HAP-1 (cell line): ENCODE measurements around the gene TRAPPC11.

ENCODE experiments used
- DNase-seq, 2 experiments: peaks; one replicate each; pipeline ENCODE4 v3.0.0-alpha.2; 2016 to 2020; ENCODE audit warnings: low spot score in 2 of 2
- H3K27me3 ChIP-seq: fragments of 250-450 bp; sonication (Bioruptor Pico); 2 replicates; pipeline ENCODE4 v1.5.1; 2020; ENCODE audit warnings: low read depth, mild to moderate bottlenecking, moderate library complexity
- H3K36me3 ChIP-seq: fragments of 250-450 bp; sonication (Bioruptor Pico); replicated peaks from 2 replicates; pipeline ENCODE4 v1.5.1; 2020; ENCODE audit warnings: mild to moderate bottlenecking
- H3K4me1 ChIP-seq: fragments of 250-450 bp; sonication (Bioruptor Pico); 2 replicates; pipeline ENCODE4 v1.5.1; 2020; ENCODE audit warnings: mild to moderate bottlenecking
- H3K4me3 ChIP-seq: fragments of 250-450 bp; sonication (Bioruptor Pico); 2 replicates; pipeline ENCODE4 v1.5.1; 2020; ENCODE audit warnings: mild to moderate bottlenecking, moderate library complexity
- H3K9me3 ChIP-seq: fragments of 250-450 bp; sonication (Bioruptor Pico); 2 replicates; pipeline ENCODE4 v1.5.1; 2020; ENCODE audit warnings: mild to moderate bottlenecking, moderate library complexity
- in situ Hi-C: fragments of 300-500 bp; cut with MboI; formaldehyde crosslinking; loops from 3 replicates; pipeline ENCODE4 v1.14.3; 2020; ENCODE audit warnings: low sequenced_read_pairs, inconsistent platforms, mixed read lengths

The TRAPPC11 gene

DNA sequence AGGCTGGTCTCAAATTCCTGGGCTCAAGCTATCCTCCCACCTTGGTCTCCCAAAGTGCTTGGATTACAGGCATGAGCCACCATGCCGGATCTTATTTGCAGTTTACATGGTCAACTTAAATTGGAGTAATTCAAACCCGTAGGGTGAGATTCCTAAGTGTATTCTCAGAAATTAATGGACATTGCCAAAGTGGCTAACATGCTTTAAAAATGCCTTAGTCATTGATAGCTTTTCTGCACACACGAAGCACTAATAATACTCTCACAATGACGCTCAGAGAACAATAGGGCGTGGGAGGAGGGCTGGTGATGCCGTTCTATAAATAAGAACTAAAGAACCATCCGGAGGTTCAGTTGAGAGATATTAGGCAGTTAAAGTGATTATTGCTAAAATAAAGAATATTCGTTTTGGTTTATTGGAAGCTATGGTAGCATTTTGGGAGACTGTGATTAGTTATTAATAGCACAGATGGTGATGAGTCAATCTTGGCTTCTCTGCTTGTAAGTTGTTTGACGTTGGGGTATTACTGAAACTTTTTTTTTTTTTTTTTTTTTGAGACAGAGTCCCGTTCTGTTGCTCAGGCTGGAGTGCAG, 79.1 kb downstream of the TRAPPC11 start:
- Histone ChIP-seq H3K4me1 (no peaks in the 10 kb centered on the region), H3K27me3 (no peaks in the 10 kb centered on the region), H3K9me3 (no peaks in the 10 kb centered on the region), H3K36me3 (no peaks in the 10 kb centered on the region), H3K4me3 (no peak overlapping the region)
- in situ Hi-C loops, result no loop called here
- peak in 1 of 2 experiments; percentile 19 for DNase-seq

DNA sequence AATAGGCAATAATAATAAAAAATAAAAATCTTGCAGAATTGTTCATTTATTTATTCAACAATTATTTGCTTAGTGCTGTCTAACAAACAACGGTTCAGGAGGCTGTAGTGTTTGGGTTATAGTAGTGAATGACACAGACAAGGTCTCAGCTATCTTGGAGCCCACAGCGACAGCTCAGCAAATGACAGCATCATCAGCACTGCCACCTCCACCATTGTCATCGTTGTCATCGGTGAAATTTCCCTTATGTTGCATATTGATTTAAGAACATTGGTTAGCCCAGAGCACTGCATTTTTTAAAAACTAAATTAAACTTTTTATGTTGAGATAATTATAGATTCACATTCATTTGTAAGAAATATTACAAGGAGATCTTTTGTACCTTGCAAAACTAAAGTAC, 79.9 kb downstream of the TRAPPC11 start:
- H3K36me3 ChIP-seq, result no peaks in the 10 kb centered on the region
- no peaks in the 10 kb centered on the region for H3K4me1 ChIP-seq
- no peak for DNase-seq
- H3K27me3 ChIP-seq, result no peaks in the 10 kb centered on the region
- in situ Hi-C loops, result no loop called here
- H3K9me3 ChIP-seq, result no peaks in the 10 kb centered on the region
- no peak overlapping the region for H3K4me3 ChIP-seq

DNA sequence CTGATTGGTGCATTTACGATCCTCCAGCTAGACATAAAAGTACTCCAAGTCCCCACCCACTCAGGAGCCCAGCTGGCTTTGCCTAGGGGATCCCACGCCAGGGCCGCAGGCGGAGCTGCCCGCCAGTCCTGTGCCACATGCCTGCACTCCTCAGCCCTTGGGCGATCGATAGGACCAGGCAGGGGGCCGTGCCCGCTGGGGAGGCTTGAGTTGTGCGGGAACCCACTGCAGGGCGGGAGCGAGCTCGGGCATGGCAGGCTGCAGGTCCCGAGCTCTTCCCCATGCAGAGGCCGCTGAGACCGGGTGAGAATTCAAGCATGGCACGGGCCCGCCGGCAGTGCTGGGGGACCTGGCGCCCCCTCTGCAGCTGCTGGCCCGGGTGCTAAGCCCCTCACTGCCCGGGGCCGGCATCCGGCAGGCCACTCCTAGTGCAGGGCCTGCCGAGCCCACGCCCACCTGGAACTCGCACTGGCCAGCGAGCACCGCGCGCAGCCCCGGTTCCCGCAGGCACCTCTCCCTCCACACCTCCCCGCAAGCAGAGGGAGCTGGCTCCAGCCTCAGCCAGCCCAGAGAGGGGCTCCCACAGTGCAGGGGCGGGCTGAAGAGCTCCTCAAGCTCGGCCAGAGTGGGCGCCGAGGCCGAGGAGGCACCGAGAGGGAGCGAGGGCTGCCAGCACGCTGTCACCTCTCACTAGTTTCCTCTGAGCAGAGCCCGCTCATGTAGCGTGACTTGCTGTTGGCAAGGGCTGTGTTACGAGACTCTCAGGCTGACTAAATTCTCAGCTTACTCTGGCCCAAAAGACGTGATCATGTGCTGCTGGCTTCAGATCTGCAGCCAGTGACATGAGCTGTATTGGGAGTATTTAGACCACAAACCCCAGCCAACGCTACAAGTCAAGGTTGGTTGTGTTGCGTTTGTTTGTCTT, 87.5 kb downstream of the TRAPPC11 start:
- H3K27me3 ChIP-seq, result no peaks in the 10 kb centered on the region
- in situ Hi-C loops, result no loop called here
- H3K4me3 ChIP-seq, result no peak overlapping the region
- DNase-seq, result no peak
- peaks cover 3% of the 10 kb centered on the region; the same call in 1 of the 2 replicates for H3K9me3 ChIP-seq
- H3K36me3 ChIP-seq, result no peaks in the 10 kb centered on the region
- H3K4me1 ChIP-seq, result no peaks in the 10 kb centered on the region

DNA sequence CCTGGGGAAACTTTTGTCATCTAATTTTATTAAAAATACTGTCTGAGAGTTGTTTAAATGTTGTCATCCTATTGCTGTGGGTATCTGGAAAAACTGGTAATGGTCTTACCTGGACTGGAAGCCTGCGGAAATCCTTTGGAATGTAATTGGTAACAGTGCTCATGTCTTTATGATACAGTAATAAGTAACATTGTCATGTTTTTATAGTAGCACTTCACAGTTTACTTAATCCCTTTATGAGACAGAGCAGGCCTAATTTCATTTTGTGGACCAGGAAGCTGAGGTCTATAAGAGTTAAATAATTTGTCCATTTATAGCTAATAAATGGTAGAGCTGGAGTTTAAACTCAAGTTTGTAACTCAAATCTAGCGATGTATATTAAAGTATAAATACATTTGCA, 88.3 kb downstream of the TRAPPC11 start:
- H3K9me3 ChIP-seq, result peaks cover 3% of the 10 kb centered on the region; the same call in 1 of the 2 replicates
- DNase-seq, result no peak

DNA sequence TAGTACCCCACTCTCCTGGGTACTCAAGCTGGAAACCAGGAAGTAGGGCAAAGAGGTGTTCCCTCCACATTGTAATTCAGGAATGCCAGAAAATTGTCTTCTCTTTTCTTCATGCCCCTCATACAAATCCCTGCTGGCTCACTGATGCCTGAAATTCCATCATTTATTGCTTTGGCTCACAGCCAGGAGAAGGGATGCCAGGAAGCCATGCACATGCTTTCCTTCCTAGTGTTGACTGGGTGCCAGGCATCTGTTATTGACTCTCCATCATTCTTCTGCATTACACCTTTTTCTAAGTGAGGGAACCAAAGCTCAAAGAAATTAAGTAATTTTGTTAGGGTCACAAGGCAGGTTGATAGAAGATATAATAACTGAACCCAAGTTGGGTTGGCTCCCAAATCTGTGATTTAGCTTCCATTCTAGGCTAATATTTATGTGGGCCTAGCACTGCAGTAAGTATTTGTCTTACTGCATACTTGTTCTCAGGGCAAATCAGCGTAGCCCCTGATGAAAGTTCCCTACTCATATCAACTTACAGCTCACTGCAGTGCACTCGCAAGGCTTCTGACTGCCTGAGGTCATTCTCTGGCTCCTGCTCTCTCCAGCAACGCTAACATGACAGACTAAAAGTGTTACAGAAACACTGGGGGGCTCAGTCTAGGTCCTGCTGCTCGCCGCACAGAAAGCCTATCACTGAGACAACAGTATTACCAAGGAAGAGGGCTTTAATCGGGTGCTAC, 89.0 kb downstream of the TRAPPC11 start:
- in situ Hi-C loops, result no loop called here
- Histone ChIP-seq H3K4me1 (no peaks in the 10 kb centered on the region), H3K36me3 (no peaks in the 10 kb centered on the region), H3K4me3 (no peak overlapping the region), H3K27me3 (no peaks in the 10 kb centered on the region), H3K9me3 (peaks cover 3% of the 10 kb centered on the region; the same call in 1 of the 2 replicates)
- DNase-seq, result peak in 1 of 2 experiments; percentile 31

More for the DNA sequence above, 88.3 kb downstream of the TRAPPC11 start:
- no peaks in the 10 kb centered on the region for H3K4me1 ChIP-seq
- no peaks in the 10 kb centered on the region for H3K27me3 ChIP-seq
- H3K36me3 ChIP-seq, result no peaks in the 10 kb centered on the region
- in situ Hi-C loops, result no loop called here
- H3K4me3 ChIP-seq, result no peak overlapping the region

DNA sequence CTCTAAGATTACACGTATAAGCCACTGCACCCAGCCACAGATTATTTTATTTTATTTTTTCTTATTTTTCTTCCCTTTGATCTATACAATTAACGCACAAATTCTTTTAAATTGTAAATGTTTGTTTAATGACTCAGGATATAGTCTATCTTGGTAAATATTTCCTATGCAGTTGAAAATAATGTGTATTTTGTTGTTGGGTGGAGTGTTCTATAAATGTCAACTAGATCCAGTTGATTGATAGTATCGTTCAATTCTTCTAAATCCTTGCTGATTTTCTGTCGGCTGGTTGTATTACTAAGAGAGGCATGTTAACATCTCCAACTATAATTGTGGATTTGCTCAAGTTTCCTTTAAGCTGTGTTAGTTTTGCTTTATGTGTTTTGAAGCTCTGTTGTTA, 92.0 kb downstream of the TRAPPC11 start:
- no peak overlapping the region for H3K4me3 ChIP-seq
- H3K27me3 ChIP-seq, result no peaks in the 10 kb centered on the region
- H3K4me1 ChIP-seq, result no peaks in the 10 kb centered on the region
- DNase-seq, result no peak
- H3K36me3 ChIP-seq, result no peaks in the 10 kb centered on the region
- in situ Hi-C loops, result no loop called here
- H3K9me3 ChIP-seq, result peaks cover 3% of the 10 kb centered on the region; the same call in 1 of the 2 replicates

DNA sequence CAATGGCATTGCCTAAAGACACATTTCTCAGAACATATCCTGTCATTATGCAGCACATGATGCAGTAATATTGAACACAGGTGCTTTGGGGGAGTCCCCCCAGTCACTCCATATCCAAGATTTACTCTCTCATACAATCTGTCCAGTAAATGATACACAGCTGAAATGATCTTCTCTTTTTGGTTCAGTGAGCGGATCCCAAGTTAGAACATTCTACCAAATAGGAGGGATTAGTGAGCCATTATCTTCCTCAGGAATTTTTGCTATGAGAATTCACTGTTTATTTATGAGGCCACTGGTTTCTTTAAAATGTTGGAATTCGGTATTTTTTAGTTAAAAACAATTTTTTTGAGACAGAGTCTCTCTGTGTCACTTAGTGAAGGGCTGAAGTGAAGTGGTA, 96.5 kb downstream of the TRAPPC11 start:
- Histone ChIP-seq H3K9me3 (peaks cover 3% of the 10 kb centered on the region; the same call in 1 of the 2 replicates), H3K36me3 (no peaks in the 10 kb centered on the region), H3K27me3 (no peaks in the 10 kb centered on the region), H3K4me1 (no peaks in the 10 kb centered on the region), H3K4me3 (no peak overlapping the region)
- in situ Hi-C loops, result no loop called here
- DNase-seq, result no peak

DNA sequence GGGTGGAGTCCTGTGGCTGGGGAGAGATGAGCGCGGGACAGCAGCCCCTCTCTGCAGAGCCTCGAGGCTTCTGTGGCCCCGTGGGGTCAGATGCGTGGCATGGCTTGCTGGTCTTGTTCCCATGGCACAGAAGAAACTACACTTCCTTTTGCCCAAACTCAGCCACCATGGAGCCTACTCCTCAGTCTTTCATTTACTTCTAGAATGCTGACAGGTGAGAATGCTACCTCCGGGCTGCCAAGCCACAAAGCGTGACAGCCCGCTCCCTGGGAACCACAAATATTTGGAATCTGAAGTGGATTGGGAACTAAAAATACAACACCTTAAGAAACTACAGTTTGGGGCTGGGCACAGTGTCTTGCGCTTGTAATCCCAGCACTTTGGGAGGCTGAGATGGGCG, 98.0 kb downstream of the TRAPPC11 start:
- Histone ChIP-seq H3K27me3 (no peaks in the 10 kb centered on the region), H3K36me3 (no peaks in the 10 kb centered on the region), H3K4me1 (no peaks in the 10 kb centered on the region), H3K4me3 (no peak overlapping the region), H3K9me3 (no peaks in the 10 kb centered on the region)
- in situ Hi-C loops, result no loop called here
- no peak for DNase-seq

DNA sequence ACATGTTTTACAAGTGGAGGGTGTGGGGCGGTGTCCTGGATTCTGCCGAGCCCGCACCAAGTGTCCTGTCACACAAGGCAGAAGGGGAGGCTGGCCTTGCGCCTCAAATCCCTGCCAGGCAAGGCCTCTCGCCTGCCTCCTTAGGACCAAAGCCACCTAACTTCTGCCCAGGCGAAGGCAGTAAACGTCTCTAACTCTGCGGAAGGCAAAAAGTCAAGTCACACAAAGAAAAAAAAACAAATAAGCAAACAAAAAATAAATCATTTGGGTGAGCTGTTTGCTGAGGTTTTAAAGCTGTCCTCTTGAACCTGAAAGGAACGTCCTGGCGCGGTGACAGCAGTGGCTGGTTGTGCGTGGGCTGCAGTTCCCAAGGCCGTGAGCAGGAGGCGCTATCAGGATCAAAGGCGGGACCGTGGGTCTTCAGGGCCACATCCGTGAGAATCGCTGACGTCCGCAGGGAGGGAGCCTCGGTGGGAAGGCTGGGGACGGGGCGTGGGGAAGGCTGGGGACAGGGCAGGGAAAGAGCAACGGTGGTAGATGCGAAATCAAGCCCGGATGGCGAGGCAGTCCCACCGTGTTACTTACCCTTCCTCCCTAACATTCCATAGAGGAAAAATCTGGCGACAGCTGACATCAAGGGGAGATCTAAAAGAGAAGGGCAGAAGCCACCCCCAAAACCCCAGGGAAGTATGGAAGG, 99.1 kb downstream of the TRAPPC11 start:
- in situ Hi-C loops, result no loop called here
- H3K9me3 ChIP-seq, result no peaks in the 10 kb centered on the region
- H3K4me1 ChIP-seq, result no peaks in the 10 kb centered on the region
- peak in 1 of 2 experiments; percentile 20 for DNase-seq
- H3K4me3 ChIP-seq, result no peak overlapping the region
- no peaks in the 10 kb centered on the region for H3K36me3 ChIP-seq
- no peaks in the 10 kb centered on the region for H3K27me3 ChIP-seq

DNA sequence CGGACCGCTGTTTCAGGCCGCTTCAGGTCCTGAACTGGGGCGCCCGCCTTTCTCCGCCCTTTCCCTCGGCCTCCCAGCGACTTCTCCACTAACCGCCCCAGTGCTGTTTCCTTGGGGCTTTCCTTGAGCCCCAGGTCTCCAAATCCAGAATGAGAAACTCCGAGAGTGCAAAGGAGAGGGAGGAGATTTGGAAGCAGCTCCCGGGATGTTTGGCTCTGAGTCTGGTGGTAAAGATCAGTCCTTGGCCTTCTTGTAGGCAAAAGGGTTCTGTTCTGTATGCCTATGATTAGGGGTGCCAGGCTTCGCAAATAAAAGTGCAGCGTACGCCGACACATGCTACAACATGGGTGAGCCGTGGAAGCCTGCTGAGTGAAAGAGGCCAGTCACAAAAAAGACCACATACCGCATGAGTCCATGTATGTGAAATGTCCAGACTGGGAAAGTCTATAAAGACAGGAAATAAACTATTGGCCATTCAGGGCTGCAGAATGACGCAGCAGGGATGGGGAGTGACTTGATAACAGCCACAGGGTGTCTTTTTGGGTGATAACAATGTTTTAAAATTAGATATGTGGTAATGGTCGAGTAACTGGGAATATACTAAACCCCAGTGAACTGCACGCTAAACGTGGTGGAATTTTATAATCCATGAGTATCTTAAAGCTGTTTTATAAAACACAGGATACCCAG, 99.8 kb downstream of the TRAPPC11 start:
- in situ Hi-C loops, result no loop called here
- H3K4me3 ChIP-seq, result no peak overlapping the region
- H3K9me3 ChIP-seq, result no peaks in the 10 kb centered on the region
- no peaks in the 10 kb centered on the region for H3K27me3 ChIP-seq
- H3K36me3 ChIP-seq, result no peaks in the 10 kb centered on the region
- no peaks in the 10 kb centered on the region for H3K4me1 ChIP-seq
- DNase-seq, result no peak

DNA sequence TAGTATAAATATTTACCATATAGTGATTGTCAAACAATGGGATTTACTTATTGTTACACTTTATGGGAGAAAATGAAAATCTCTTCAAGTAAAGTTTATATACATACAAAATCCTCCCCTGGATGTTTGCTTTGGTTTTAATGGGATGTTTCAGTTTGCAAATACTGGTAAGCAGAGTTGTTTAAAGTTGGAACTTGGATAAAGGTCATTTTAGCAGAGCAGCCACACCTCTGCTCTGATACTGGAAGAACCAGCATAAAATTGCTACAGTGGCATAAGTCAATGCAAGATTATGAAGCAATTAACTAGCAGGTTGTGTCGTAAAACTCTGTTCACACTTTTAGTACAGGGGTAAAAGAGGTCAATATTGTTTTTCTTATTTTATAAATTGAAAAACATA, 101.2 kb downstream of the TRAPPC11 start:
- H3K4me1 ChIP-seq, result no peaks in the 10 kb centered on the region
- H3K27me3 ChIP-seq, result no peaks in the 10 kb centered on the region
- no peak for DNase-seq
- no peaks in the 10 kb centered on the region for H3K36me3 ChIP-seq
- in situ Hi-C loops, result no loop called here
- H3K4me3 ChIP-seq, result no peak overlapping the region
- H3K9me3 ChIP-seq, result no peaks in the 10 kb centered on the region
